Body of pancreas (tissue), 4 donors: Measurements from ENCODE around the gene MAPK11. TPM values are rescaled to one million over a fixed set of nuclear protein-coding genes. Genes with fewer than 3 reads are reported as not detected.

Experiments used
- ATAC-seq: fragments of 150-250 bp; one replicate; pipeline ENCODE4 v1.9.1; 2016
- DNase-seq, 4 donors: peaks; one replicate each; pipeline ENCODE4 v3.0.0-alpha.2; 2019
- H3K27ac ChIP-seq, 4 donors: fragments of 200-600 bp; sonication (generic); 1 replicate in 3 of 4; 2 replicates in 1 of 4; pipeline versions ENCODE4 v1.5.1 to v1.6.1; 2016 to 2019; ENCODE audit warnings: mild to moderate bottlenecking in 1 of 4, mixed read lengths in 1 of 4, moderate library complexity in 1 of 4
- H3K27me3 ChIP-seq, 2 donors: fragments of 200-600 bp; sonication (generic); one replicate each; pipeline ENCODE4 v1.6.0; 2016; ENCODE audit warnings: mild to moderate bottlenecking in 1 of 2
- H3K36me3 ChIP-seq, 2 donors: fragments of 200-600 bp; sonication (generic); replicated peaks in 1 of 2; 2 replicates each; pipeline ENCODE4 v1.5.1; 2016; ENCODE audit warnings: low read depth in 2 of 2; ENCODE audit not compliant: insufficient read depth in 1 of 2
- H3K4me1 ChIP-seq: fragments of 200-600 bp; sonication (generic); one replicate; pipeline ENCODE4 v1.6.0; 2016
- H3K4me3 ChIP-seq, 2 donors: fragments of 200-600 bp; sonication (generic); 1 replicate in 1 of 2; 2 replicates in 1 of 2; pipeline ENCODE4 v1.5.1; 2016 to 2019
- H3K9me3 ChIP-seq, 3 donors: fragments of 200-600 bp; sonication (generic); 1 replicate in 2 of 3; 2 replicates in 1 of 3; pipeline ENCODE4 v1.5.1; 2016
- POLR2A ChIP-seq, 3 donors: fragments of 450-650 bp; IDR thresholded peaks; one replicate each; pipeline ENCODE4 v1.6.1; 2016; ENCODE audit warnings: antibody characterized with exemption in 3 of 3, mild to moderate bottlenecking in 2 of 3
- WGBS, 2 donors: methylation state at CpG; one replicate each; pipeline ENCODE4 v1.1.5; 2017; 5-methylcytosine and 5-hydroxymethylcytosine counted together
- intact Hi-C: fragments of 100-400 bp; cut with DNase I; formaldehyde crosslinking; loops from one replicate; pipeline ENCODE4 v1.15.1; 2023
- total RNA-seq, 2 donors: library from RNA; depleted of rRNA; stranded (reverse); fragments of >200 nt; gene quantifications; one replicate each; pipeline ENCODE4 v1.1.0, GENCODE V29; 2016
- TF ChIP-seq, protein P1 (sequence below), 7 experiments: fragments of 450-650 bp in 4 of 7; fragments of 200-600 bp in 3 of 7; sonication (generic) in 3 of 7; IDR thresholded peaks; one replicate each; pipeline ENCODE4 v1.5.1; 2016 to 2019; ENCODE audit warnings: antibody characterized with exemption in 7 of 7

The MAPK11 gene
- total RNA-seq, 2 donors from 2014 or later, result 3.0 to 3.6 TPM

DNA sequence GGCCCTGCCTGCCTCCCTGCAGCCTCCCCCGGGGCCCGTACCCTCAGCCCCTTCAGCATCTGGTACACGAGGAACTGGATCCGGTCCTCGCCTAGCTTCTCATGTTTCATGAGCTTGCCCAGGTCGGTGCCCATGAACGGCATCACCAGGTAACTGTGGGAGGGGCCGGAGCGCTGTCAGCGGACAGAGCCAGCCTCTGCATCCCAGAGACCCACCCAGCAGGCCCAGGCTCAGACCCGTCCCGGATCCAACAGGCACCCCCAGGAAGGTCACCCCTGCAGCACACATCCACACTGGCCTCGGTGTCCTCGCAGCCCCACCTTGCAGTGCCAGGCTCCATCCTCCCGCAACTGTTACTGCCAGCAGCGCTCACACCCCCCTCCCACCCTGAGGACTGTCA is 13.1 kb downstream of the MAPK11 start:
- no peak overlapping the region for H3K27ac ChIP-seq
- no peak for ATAC-seq
- intact Hi-C loops, result no loop called here
- peaks cover 17% of the 10 kb centered on the region for H3K4me1 ChIP-seq
- H3K4me3 ChIP-seq, result no peak overlapping the region
- H3K27me3 ChIP-seq, result peaks cover 0 to 1% of the 10 kb centered on the region in 2 donors
- H3K9me3 ChIP-seq, result no peaks in the 10 kb centered on the region
- H3K36me3 ChIP-seq, result no peaks in the 10 kb centered on the region
- WGBS, 2 donors, result 77 to 80% methylated on average over 2 to 16 of the region's 16 CpGs
- no peak for TF ChIP-seq POLR2A (IDR thresholded peaks at IDR 0.05)
- TF ChIP-seq, protein P1, sequence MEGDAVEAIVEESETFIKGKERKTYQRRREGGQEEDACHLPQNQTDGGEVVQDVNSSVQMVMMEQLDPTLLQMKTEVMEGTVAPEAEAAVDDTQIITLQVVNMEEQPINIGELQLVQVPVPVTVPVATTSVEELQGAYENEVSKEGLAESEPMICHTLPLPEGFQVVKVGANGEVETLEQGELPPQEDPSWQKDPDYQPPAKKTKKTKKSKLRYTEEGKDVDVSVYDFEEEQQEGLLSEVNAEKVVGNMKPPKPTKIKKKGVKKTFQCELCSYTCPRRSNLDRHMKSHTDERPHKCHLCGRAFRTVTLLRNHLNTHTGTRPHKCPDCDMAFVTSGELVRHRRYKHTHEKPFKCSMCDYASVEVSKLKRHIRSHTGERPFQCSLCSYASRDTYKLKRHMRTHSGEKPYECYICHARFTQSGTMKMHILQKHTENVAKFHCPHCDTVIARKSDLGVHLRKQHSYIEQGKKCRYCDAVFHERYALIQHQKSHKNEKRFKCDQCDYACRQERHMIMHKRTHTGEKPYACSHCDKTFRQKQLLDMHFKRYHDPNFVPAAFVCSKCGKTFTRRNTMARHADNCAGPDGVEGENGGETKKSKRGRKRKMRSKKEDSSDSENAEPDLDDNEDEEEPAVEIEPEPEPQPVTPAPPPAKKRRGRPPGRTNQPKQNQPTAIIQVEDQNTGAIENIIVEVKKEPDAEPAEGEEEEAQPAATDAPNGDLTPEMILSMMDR (IDR thresholded peaks at IDR 0.05), result no peak
- no peak for DNase-seq

DNA sequence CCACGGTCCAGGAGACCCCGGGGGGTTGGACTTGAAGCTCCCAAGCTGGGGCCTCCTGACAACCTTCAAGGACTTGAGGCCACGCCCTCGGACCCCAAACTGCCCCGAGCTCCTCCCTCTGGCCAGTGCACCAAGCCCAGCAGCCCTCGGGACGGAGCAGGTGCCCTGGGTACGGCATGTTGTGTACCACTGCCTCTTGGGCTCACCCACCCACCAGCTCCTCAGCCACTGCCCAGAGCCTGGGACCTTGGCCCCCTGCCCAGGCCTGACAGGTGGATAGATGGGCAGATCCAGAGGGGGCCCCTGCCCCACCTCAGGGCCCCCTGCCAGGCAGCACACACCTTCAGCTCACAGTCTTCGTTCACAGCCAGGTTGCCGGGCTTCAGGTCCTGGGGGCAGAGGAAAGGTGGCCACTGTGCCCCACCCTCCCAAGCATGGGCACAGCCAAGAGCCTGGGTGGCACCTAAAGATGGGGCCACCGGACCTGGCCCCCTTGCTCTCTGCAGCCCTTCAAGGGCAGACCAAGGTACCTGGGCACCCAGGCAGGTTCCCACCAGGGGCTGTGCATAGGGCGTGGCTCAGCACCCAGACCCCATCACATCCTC is 13.8 kb downstream of the MAPK11 start:
- 50 to 60% methylated on average over 5 to 12 of the region's 12 CpGs for WGBS, 2 donors
- H3K27ac ChIP-seq, result no peak overlapping the region
- no peaks in the 10 kb centered on the region for H3K36me3 ChIP-seq
- no peak overlapping the region for H3K4me3 ChIP-seq
- intact Hi-C loops, result no loop called here
- ATAC-seq (no peak), DNase-seq (no peak)
- no peaks in the 10 kb centered on the region for H3K9me3 ChIP-seq
- H3K4me1 ChIP-seq, result peaks cover 24% of the 10 kb centered on the region
- TF ChIP-seq, protein P1 (IDR thresholded peaks at IDR 0.05), result no peak
- TF ChIP-seq POLR2A (IDR thresholded peaks at IDR 0.05), result no peak
- H3K27me3 ChIP-seq, result no peaks in the 10 kb centered on the region

DNA sequence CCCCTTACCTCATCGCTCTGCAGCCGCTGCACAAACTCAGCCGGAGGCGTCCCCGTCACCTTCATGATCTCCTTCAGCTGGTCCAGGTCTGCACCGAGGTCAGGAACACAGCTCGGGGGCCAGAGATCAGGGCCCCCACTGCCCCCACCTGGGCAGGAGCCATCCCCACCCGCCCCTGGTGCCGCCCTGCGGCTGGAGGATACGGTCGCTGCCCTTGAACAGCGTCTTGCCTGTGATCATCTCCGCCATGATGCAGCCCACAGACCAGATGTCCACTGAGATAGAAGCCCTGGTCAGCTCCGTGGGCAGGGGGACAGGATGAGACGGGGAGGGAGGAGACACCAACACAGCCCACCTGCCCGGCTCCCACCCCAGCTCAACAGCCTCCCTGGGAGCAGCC is 14.6 kb downstream of the MAPK11 start:
- Histone ChIP-seq H3K9me3 (no peaks in the 10 kb centered on the region), H3K36me3 (no peaks in the 10 kb centered on the region), H3K27me3 (no peaks in the 10 kb centered on the region), H3K4me1 (peaks cover 26% of the 10 kb centered on the region), H3K4me3 (no peak overlapping the region), H3K27ac (no peak overlapping the region)
- ATAC-seq (no peak), DNase-seq (no peak)
- intact Hi-C loops, result no loop called here
- no peak for TF ChIP-seq POLR2A (IDR thresholded peaks at IDR 0.05)
- TF ChIP-seq, protein P1 (IDR thresholded peaks at IDR 0.05), result no peak
- WGBS, 2 donors, result 93% methylated on average over 14 of the region's 17 CpGs; no CpG with 5 or more reads in 1 of the 2 donors

DNA sequence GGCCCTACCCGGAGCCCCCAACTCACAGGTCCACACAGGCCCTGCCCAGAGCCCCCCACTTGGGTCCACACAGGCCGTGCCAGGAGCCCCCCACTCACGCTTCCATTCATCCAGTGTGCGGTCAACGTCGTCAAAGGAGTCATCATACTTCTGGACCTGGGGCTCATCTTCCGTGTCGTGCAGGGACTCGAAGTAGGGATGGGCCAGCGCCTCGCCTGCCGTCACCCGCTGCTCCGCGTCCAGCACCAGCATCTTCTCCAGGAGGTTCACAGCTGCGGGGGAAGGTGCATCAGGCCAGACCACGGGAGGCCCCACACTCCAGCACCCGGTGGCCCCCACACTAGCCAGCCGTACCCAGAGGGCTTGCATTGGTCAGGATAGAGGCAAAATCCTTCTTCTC is 15.1 kb downstream of the MAPK11 start:
- ATAC-seq, result no peak
- Histone ChIP-seq H3K27me3 (no peaks in the 10 kb centered on the region), H3K4me1 (peaks cover 29% of the 10 kb centered on the region), H3K4me3 (no peak overlapping the region), H3K9me3 (no peaks in the 10 kb centered on the region), H3K27ac (no peak overlapping the region), H3K36me3 (no peaks in the 10 kb centered on the region)
- TF ChIP-seq, protein P1 (IDR thresholded peaks at IDR 0.05), result no peak
- no peak for TF ChIP-seq POLR2A (IDR thresholded peaks at IDR 0.05)
- intact Hi-C loops, result no loop called here
- no peak for DNase-seq
- WGBS, 2 donors, result 85 to 88% methylated on average over 8 to 19 of the region's 19 CpGs

DNA sequence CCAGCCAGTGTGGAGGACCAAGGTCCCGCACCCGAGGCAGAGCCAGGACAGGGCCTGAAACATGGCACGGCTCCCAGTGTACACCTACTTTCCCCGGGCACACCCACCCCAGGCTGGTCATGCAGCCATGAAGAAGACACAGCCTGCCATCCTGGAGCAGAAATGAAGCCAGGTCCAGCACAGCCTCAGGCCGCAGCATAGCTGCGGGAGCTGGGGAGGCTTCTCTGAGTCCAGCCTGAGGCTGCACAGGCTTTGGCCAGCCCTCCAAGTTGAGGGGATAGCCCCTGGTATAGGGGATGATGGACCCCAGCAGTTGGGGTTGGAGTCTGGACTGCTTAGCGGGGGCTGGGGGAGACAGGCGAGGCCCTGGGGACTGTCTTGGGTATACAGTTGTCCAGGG is 16.2 kb downstream of the MAPK11 start:
- TF ChIP-seq POLR2A (IDR thresholded peaks at IDR 0.05), result no peak
- TF ChIP-seq, protein P1 (IDR thresholded peaks at IDR 0.05), result no peak
- DNase-seq (no peak), ATAC-seq (no peak)
- intact Hi-C loops, result no loop called here
- whole genome bisulfite sequencing, 2 donors, result 74% methylated on average over 8 of the region's 8 CpGs; no CpG with 5 or more reads in 1 of the 2 donors
- no peak overlapping the region for H3K27ac ChIP-seq
- no peaks in the 10 kb centered on the region for H3K27me3 ChIP-seq
- H3K4me1 ChIP-seq, result peaks cover 39% of the 10 kb centered on the region
- no peaks in the 10 kb centered on the region for H3K36me3 ChIP-seq
- no peaks in the 10 kb centered on the region for H3K9me3 ChIP-seq
- H3K4me3 ChIP-seq, result no peak overlapping the region
